ENCODE data around the gene CALD1. TPM values are rescaled to one million over a fixed set of nuclear protein-coding genes. Genes with fewer than 3 reads are reported as not detected.
A peak's percentile ranks its signal among the peaks of the same experiment; 100 is the strongest.

The CALD1 gene
- total and polyA plus RNA-seq, 11 donors: 89.6 to 186 (median 125) TPM

DNA sequence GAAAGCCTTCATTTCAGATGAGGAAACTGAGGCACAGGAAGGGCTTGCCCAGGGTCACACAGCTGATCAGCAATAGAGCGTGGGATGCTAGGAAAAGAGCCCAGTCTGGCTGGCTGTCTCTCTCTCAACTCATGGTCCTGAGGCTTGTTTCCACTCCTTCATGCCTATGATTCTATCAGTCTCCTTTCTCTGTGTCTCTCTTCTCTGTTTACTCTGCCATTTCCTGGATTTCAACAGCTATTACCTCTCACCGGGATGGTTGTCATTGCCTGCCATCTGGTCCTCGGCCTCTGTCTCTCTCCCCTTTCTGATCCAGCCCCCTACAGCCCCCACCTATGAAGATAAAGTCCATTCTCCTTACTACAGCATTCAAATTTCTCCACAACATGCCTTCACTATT, 113.5 kb downstream of the CALD1 start:
- Histone ChIP-seq H3K4me3 (peak overlapping the region; percentile 41 to 70 (median 60)), H3K9me3 (peaks cover 0 to 19% (median 11%) of the 10 kb centered on the region in 12 donors), H3K27me3 (no peaks in the 10 kb centered on the region), H3K4me1 (peaks cover 5 to 61% (median 30%) of the 10 kb centered on the region in 12 donors), H3K36me3 (peaks cover 0 to 23% (median 0%) of the 10 kb centered on the region in 9 donors), H3K27ac (peak overlapping the region in 10 of 12 donors; percentile 46 to 94 (median 86))
- 27 to 34% (median 29%) methylated on average over 3 of the region's 3 CpGs for WGBS, 4 donors
- no peak for TF ChIP-seq POLR2A (IDR thresholded peaks at IDR 0.05)
- TF ChIP-seq, protein P1, sequence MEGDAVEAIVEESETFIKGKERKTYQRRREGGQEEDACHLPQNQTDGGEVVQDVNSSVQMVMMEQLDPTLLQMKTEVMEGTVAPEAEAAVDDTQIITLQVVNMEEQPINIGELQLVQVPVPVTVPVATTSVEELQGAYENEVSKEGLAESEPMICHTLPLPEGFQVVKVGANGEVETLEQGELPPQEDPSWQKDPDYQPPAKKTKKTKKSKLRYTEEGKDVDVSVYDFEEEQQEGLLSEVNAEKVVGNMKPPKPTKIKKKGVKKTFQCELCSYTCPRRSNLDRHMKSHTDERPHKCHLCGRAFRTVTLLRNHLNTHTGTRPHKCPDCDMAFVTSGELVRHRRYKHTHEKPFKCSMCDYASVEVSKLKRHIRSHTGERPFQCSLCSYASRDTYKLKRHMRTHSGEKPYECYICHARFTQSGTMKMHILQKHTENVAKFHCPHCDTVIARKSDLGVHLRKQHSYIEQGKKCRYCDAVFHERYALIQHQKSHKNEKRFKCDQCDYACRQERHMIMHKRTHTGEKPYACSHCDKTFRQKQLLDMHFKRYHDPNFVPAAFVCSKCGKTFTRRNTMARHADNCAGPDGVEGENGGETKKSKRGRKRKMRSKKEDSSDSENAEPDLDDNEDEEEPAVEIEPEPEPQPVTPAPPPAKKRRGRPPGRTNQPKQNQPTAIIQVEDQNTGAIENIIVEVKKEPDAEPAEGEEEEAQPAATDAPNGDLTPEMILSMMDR (IDR thresholded peaks at IDR 0.05): no peak
- DNase-seq: no peak
- intact Hi-C loops (cut with DNase I): loop anchor here in 9 of 10 donors (5.0 kb wide), 4 partner anchors 34 to 116 kb away; partner anchors contain the start of gene CALD1 (in 1 of the 9)
- ATAC-seq: no peak

DNA sequence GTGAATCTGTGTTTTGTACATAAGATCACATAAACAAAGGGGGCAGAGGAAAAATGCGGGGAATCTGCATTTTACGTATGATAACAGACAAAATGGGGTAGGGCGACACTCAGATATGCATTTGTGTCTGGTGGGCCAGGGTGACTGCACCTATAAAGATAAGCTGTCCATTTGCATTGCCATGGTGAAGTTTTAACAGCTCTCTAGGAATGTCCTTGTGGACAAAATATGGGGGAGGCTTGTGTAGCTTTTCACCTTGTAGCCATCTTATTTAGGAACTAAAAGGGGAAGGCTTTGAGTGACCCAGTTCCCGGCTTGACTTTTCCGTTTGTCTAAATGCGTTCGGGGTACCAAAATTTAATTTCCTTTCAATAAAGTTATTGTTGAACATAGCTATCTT, 114.5 kb downstream of the CALD1 start:
- H3K27ac ChIP-seq: peak overlapping the region in 10 of 12 donors; percentile 1 to 94 (median 86)
- H3K36me3 ChIP-seq: peaks cover 0 to 26% (median 0%) of the 10 kb centered on the region in 9 donors
- ATAC-seq (no peak), DNase-seq (no peak)
- peaks cover 0 to 61% (median 27%) of the 10 kb centered on the region in 12 donors for H3K4me1 ChIP-seq
- peaks cover 0 to 19% (median 11%) of the 10 kb centered on the region in 12 donors for H3K9me3 ChIP-seq
- no peak for TF ChIP-seq POLR2A (IDR thresholded peaks at IDR 0.05)
- TF ChIP-seq, protein P1 (IDR thresholded peaks at IDR 0.05): no peak
- H3K4me3 ChIP-seq: peak overlapping the region in 9 of 12 donors; percentile 49 to 70 (median 60)
- WGBS, 4 donors: 80 to 88% (median 83%) methylated on average over 7 of the region's 7 CpGs
- H3K27me3 ChIP-seq: no peaks in the 10 kb centered on the region
- intact Hi-C loops (cut with DNase I): loop anchor here in 9 of 10 donors (5.0 kb wide), 4 partner anchors 33 to 117 kb away; partner anchors contain the start of gene CALD1 (in 1 of the 9)

DNA sequence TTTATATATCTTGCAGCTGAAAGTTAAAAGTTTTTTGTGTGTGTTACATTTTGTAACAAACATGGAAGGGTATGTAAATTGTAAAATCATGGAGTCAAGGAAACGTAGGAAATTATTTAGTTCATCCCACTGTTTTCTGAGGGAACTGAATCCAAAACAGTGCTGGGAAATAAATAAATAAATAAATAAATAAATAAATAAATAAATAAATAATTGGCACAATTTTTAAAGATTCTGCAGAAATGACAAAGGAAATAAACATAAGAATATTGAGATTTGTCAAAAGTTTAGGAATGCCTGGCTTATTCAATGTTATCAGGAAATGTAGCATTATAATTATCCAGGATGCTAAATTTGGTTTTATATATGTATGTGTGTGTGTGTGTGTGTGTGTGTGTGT, 115.5 kb downstream of the CALD1 start:
- ATAC-seq (no peak), DNase-seq (no peak)
- Histone ChIP-seq H3K4me3 (no peak overlapping the region), H3K36me3 (peaks cover 0 to 26% (median 0%) of the 10 kb centered on the region in 9 donors), H3K27me3 (no peaks in the 10 kb centered on the region), H3K27ac (peak overlapping the region in 3 of 12 donors; percentile 82 to 91 (median 91)), H3K9me3 (peaks cover 0 to 19% (median 11%) of the 10 kb centered on the region in 12 donors), H3K4me1 (peaks cover 0 to 66% (median 34%) of the 10 kb centered on the region in 12 donors)
- WGBS, 4 donors: 77 to 84% (median 80%) methylated on average over 1 of the region's 1 CpG
- TF ChIP-seq, protein P1 (IDR thresholded peaks at IDR 0.05): no peak
- no peak for TF ChIP-seq POLR2A (IDR thresholded peaks at IDR 0.05)
- intact Hi-C loops (cut with DNase I): loop anchor here in 9 of 10 donors (5.0 kb wide), 4 partner anchors 32 to 118 kb away; partner anchors contain the start of gene CALD1 (in 1 of the 9)

DNA sequence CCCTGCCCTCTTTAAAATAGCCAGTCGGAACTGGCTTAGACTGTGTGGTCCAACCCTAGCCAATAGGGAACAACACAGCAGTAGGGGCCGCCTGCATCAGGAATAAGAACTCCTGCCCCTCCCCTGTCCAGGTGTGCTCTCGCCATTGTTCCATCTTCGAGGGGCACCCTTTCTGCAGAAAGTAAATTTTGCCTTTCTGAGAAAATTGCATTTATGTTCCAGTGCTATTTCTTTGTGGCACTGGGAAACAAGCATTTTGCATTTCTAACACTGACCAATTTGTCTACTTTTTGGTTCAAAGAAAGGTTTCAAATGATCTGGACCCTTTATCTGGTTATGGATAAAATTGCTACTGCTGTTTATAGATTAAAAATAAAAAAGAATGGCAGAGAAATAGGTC, 116.6 kb downstream of the CALD1 start:
- no peak overlapping the region for H3K27ac ChIP-seq
- H3K4me1 ChIP-seq: peaks cover 4 to 66% (median 34%) of the 10 kb centered on the region in 12 donors
- no peak for ATAC-seq
- no peak overlapping the region for H3K4me3 ChIP-seq
- peaks cover 0 to 19% (median 11%) of the 10 kb centered on the region in 12 donors for H3K9me3 ChIP-seq
- H3K27me3 ChIP-seq: no peaks in the 10 kb centered on the region
- 93 to 98% (median 97%) methylated on average over 4 of the region's 4 CpGs for WGBS, 4 donors
- TF ChIP-seq POLR2A (IDR thresholded peaks at IDR 0.05): no peak
- TF ChIP-seq, protein P1 (IDR thresholded peaks at IDR 0.05): no peak
- DNase-seq: no peak
- H3K36me3 ChIP-seq: peaks cover 0 to 22% (median 0%) of the 10 kb centered on the region in 9 donors
- intact Hi-C loops (cut with DNase I): no loop called here
